ENCODE data around the gene ZIC1.

DNA sequence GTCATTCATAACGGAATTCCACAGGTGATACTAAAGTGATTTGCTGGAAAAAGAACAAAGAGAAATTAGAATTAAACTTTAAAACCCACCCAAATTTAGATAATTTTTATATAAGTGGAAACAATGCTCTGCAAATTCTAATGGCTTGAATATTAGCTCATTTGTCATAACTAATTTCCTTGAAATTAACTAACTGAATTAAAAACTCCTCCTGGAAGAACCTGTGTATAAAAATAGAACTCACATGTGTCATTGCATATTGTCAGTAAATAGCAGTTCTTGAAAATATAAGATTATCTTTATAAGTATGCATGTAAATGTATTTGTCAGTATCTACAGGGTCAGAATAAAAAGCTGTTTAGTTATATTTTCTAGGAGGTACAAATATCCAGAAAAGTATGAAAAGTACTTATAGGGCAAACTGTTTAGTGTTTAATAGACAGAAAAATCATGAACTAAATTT lies 16.3 kb downstream of the ZIC1 start:
- TF ChIP-seq ETS1 (IDR thresholded peaks at IDR 0.05) = no peak
- TF ChIP-seq, protein P1, sequence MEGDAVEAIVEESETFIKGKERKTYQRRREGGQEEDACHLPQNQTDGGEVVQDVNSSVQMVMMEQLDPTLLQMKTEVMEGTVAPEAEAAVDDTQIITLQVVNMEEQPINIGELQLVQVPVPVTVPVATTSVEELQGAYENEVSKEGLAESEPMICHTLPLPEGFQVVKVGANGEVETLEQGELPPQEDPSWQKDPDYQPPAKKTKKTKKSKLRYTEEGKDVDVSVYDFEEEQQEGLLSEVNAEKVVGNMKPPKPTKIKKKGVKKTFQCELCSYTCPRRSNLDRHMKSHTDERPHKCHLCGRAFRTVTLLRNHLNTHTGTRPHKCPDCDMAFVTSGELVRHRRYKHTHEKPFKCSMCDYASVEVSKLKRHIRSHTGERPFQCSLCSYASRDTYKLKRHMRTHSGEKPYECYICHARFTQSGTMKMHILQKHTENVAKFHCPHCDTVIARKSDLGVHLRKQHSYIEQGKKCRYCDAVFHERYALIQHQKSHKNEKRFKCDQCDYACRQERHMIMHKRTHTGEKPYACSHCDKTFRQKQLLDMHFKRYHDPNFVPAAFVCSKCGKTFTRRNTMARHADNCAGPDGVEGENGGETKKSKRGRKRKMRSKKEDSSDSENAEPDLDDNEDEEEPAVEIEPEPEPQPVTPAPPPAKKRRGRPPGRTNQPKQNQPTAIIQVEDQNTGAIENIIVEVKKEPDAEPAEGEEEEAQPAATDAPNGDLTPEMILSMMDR (conservative IDR thresholded peaks at IDR 0.05; ENCODE audit: low read depth in 2 of 2) = no peak
- TF ChIP-seq CREB1 (CRISPR knock-in tag; IDR thresholded peaks at IDR 0.05; ENCODE audit: low read depth) = no peak
- TF ChIP-seq POLR2AphosphoS5 (IDR thresholded peaks at IDR 0.05; ENCODE audit: low read depth) = no peak
- TF ChIP-seq EZH2phosphoT487 (IDR thresholded peaks at IDR 0.05; ENCODE audit: unreplicated experiment) = no peak
- peak; percentile 18 for TF ChIP-seq EZH2 (IDR thresholded peaks at IDR 0.05; ENCODE audit: low read depth, unreplicated experiment)
- TF ChIP-seq REST (IDR thresholded peaks at IDR 0.05; ENCODE audit: unreplicated experiment) = no peak
- TF ChIP-seq ZNF331 (CRISPR knock-in tag; IDR thresholded peaks at IDR 0.05; ENCODE audit: low read depth) = no peak
- no peak for TF ChIP-seq ZNF114 (CRISPR knock-in tag; IDR thresholded peaks at IDR 0.05)
- TF ChIP-seq NANOG (IDR thresholded peaks at IDR 0.05; ENCODE audit: borderline replicate concordance) = no peak
- no peak for TF ChIP-seq JUNB (IDR thresholded peaks at IDR 0.05; ENCODE audit: unreplicated experiment)
